HepG2 (cell line): Measurements from ENCODE around the gene DCTN3. TPM values are rescaled to one million over a fixed set of nuclear protein-coding genes. Genes with fewer than 3 reads are reported as not detected.

Experiments
- ATAC-seq: fragments of 200-7000 bp; cut with Tn5 transposase; 3 replicates; pipeline ENCODE4 v1.9.1; 2020; ENCODE audit warnings: mild to moderate bottlenecking, moderate library complexity
- BruUV-seq: library from RNA; stranded (reverse); fragments of 400-500 nt; replicated peaks from 2 replicates; lab custom pipeline; 2021; lab: Mats Ljungman, UMichigan
- CTCF ChIA-PET: fragments of 300-600 bp; formaldehyde crosslinking; extraction: SDS; loops from one replicate; lab custom pipeline; 2021; ENCODE audit warnings: low total read pairs, inconsistent platforms, low intra/inter-chr PET ratio; lab: Yijun Ruan, JAX
- POLR2A ChIA-PET: fragments of 350-600 bp; sonication (Branson Sonifier 250); formaldehyde crosslinking; loops from one replicate; lab custom pipeline; 2020; ENCODE audit warnings: antibody characterized with exemption, inconsistent platforms; lab: Yijun Ruan, JAX
- DNase-seq: peaks from one replicate; pipeline ENCODE4 v3.0.0-alpha.2; 2015; ENCODE audit warnings: low spot score
- FAIRE-seq: peaks from 3 replicates; lab custom pipeline; 2011; peaks lifted over from hg19 to GRCh38; lab: Jason Lieb, UNC
- H2AFZ ChIP-seq: one replicate; pipeline ENCODE4 v1.6.1; 2011; ENCODE audit warnings: low read length, inconsistent platforms
- H3K27ac ChIP-seq: fragments of 300-600 bp; 3 replicates; pipeline ENCODE4 v1.8.0; 2011; ENCODE audit warnings: mixed run types, mild to moderate bottlenecking, mixed read lengths, low read length, inconsistent platforms; ENCODE audit not compliant: insufficient read depth; ENCODE audit errors: extremely low read length
- H3K27me3 ChIP-seq, 2 experiments: fragments of 200-600 bp in 1 of 2; 2 replicates in 1 of 2; 3 replicates in 1 of 2; pipeline versions ENCODE4 v1.6.0 to v1.8.0; 2011; ENCODE audit warnings: low read length in 2 of 2, mild to moderate bottlenecking in 2 of 2, moderate library complexity in 2 of 2, inconsistent platforms in 1 of 2; ENCODE audit not compliant: insufficient read depth in 2 of 2, control insufficient read depth in 1 of 2
- H3K36me3 ChIP-seq, 2 experiments: fragments of 200-600 bp in 1 of 2; replicated peaks in 1 of 2; 2 replicates in 1 of 2; 3 replicates in 1 of 2; pipeline versions ENCODE4 v1.5.1 to v1.8.0; 2011; ENCODE audit warnings: low read length in 2 of 2, inconsistent platforms in 1 of 2; ENCODE audit not compliant: insufficient read depth in 2 of 2, control insufficient read depth in 1 of 2
- H3K4me1 ChIP-seq: 2 replicates; pipeline ENCODE4 v1.5.1; 2012; ENCODE audit warnings: low read length, inconsistent platforms; ENCODE audit not compliant: insufficient read depth
- H3K4me2 ChIP-seq: 2 replicates; pipeline ENCODE4 v1.6.0; 2011; ENCODE audit warnings: low read depth, low read length, inconsistent platforms
- H3K4me3 ChIP-seq, 3 experiments: fragments of 200-600 bp in 1 of 3; sonication (generic), shearing (Covaris generic) in 1 of 3; replicated peaks in 1 of 3; 2 replicates each; pipeline ENCODE4 v1.5.1; 2011 to 2016; ENCODE audit warnings: low read length in 3 of 3, inconsistent platforms in 2 of 3, low read depth in 2 of 3, mild to moderate bottlenecking in 2 of 3, control low read depth in 1 of 3, mixed read lengths in 1 of 3; ENCODE audit not compliant: insufficient read depth in 1 of 3
- H3K79me2 ChIP-seq: one replicate; pipeline ENCODE4 v1.6.1; 2011; ENCODE audit warnings: low read length, inconsistent platforms; ENCODE audit not compliant: insufficient read depth
- H3K9ac ChIP-seq: 2 replicates; pipeline ENCODE4 v1.6.0; 2011; ENCODE audit warnings: mild to moderate bottlenecking, low read depth, low read length, inconsistent platforms; ENCODE audit not compliant: insufficient read depth
- H3K9me3 ChIP-seq: 2 replicates; pipeline ENCODE4 v1.5.1; 2012; ENCODE audit warnings: mild to moderate bottlenecking, low read length
- H4K20me1 ChIP-seq: 2 replicates; pipeline ENCODE4 v1.6.0; 2011; ENCODE audit warnings: inconsistent platforms, mild to moderate bottlenecking, low read length, moderate library complexity; ENCODE audit not compliant: insufficient read depth
- DRAP1 ChIP-seq: IDR thresholded peaks from 2 replicates; pipeline ENCODE4 v1.6.1; 2016; ENCODE audit warnings: missing genetic modification reagents, missing compliant biosample characterization
- FOXA3 ChIP-seq: IDR thresholded peaks from 2 replicates; pipeline ENCODE4 v1.6.1; 2016; ENCODE audit warnings: missing genetic modification reagents, missing compliant biosample characterization
- FOXC1 ChIP-seq: sonication (generic); formaldehyde crosslinking; IDR thresholded peaks from 2 replicates; pipeline ENCODE4 v1.8.0; 2022; ENCODE audit warnings: mild to moderate bottlenecking, missing genetic modification reagents, borderline replicate concordance
- FOXO1 ChIP-seq: sonication (generic); formaldehyde crosslinking; IDR thresholded peaks from 2 replicates; pipeline ENCODE4 v1.4.0; 2020; ENCODE audit warnings: missing genetic modification reagents
- GABPB1 ChIP-seq: IDR thresholded peaks from 2 replicates; pipeline ENCODE4 v1.6.1; 2016; ENCODE audit warnings: mild to moderate bottlenecking, missing genetic modification reagents, moderate library complexity, missing compliant biosample characterization
- NFE2 ChIP-seq: sonication (generic); formaldehyde crosslinking; IDR thresholded peaks from 2 replicates; pipeline ENCODE4 v1.4.0; 2020; ENCODE audit warnings: missing genetic modification reagents
- RAD21 ChIP-seq: fragments of 450-650 bp; formaldehyde crosslinking; IDR thresholded peaks from 2 replicates; pipeline ENCODE4 v1.5.0; 2020; ENCODE audit warnings: mild to moderate bottlenecking
- TIGD3 ChIP-seq: sonication (generic); formaldehyde crosslinking; IDR thresholded peaks from 2 replicates; pipeline ENCODE4 v1.5.1; 2020; ENCODE audit warnings: mild to moderate bottlenecking, missing genetic modification reagents, borderline replicate concordance
- ZFX ChIP-seq: sonication (generic); formaldehyde crosslinking; IDR thresholded peaks from 2 replicates; pipeline ENCODE4 v1.4.0; 2020; ENCODE audit warnings: mild to moderate bottlenecking, low read depth, missing genetic modification reagents, moderate library complexity
- ZNF263 ChIP-seq: sonication (generic); formaldehyde crosslinking; IDR thresholded peaks from 2 replicates; pipeline ENCODE4 v1.4.0; 2020; ENCODE audit warnings: missing genetic modification reagents
- ZNF318 ChIP-seq: sonication (generic); formaldehyde crosslinking; IDR thresholded peaks from 2 replicates; pipeline ENCODE4 v1.4.0; 2020; ENCODE audit warnings: mild to moderate bottlenecking, missing genetic modification reagents
- WGBS: methylation state at CpG from one replicate; pipeline ENCODE4 v1.1.6; 2017; ENCODE audit warnings: low lambda C conversion rate; 5-methylcytosine and 5-hydroxymethylcytosine counted together
- in situ Hi-C: cut with HindIII; loops from 2 replicates; pipeline ENCODE4 v1.10.0; 2017; ENCODE audit warnings: low pct_unique_long_range_greater_than_20kb; ENCODE audit not compliant: extremely low pct_ligation_motif_present
- intact Hi-C: fragments of 100-400 bp; cut with micrococcal nuclease; formaldehyde crosslinking; loops from one replicate; pipeline ENCODE4 v1.10.0; 2022; ENCODE audit not compliant: unreplicated experiment
- polyA plus RNA-seq, 8 experiments: library from polyadenylated mRNA; depleted of rRNA in 3 of 8; stranded (reverse) in 7 of 8; unstranded in 1 of 8; fragments of >200 nt; fragmentation: Illumina TruSeq in 4 of 8; extraction: Trizol in 4 of 8; gene quantifications; 2 replicates each; pipeline versions ENCODE4 v1.2.1 to v1.2.3, GENCODE V29; 2011 to 2016; ENCODE audit warnings: low read depth in 4 of 8, missing spikeins in 1 of 8, mixed read lengths in 1 of 8; ENCODE audit not compliant: insufficient read depth in 1 of 8
- total RNA-seq, 5 experiments: library from RNA; depleted of rRNA; stranded (reverse); fragments of >200 nt; fragmentation: Illumina TruSeq; extraction: Trizol; gene quantifications; 2 replicates each; pipeline ENCODE4 v1.2.3, GENCODE V29; 2016; ENCODE audit warnings: low read depth in 1 of 5
- TF ChIP-seq, protein P1 (sequence below): sonication (generic); formaldehyde crosslinking; IDR thresholded peaks from 2 replicates; pipeline ENCODE4 v1.5.0; 2020; ENCODE audit warnings: missing genetic modification reagents

The DCTN3 gene
- total and polyA plus RNA-seq, 2 of the 13 experiments (the other 11 are each of a cell fraction or from before 2014, with no cell fraction given) = 27.4 to 34.5 TPM

DNA sequence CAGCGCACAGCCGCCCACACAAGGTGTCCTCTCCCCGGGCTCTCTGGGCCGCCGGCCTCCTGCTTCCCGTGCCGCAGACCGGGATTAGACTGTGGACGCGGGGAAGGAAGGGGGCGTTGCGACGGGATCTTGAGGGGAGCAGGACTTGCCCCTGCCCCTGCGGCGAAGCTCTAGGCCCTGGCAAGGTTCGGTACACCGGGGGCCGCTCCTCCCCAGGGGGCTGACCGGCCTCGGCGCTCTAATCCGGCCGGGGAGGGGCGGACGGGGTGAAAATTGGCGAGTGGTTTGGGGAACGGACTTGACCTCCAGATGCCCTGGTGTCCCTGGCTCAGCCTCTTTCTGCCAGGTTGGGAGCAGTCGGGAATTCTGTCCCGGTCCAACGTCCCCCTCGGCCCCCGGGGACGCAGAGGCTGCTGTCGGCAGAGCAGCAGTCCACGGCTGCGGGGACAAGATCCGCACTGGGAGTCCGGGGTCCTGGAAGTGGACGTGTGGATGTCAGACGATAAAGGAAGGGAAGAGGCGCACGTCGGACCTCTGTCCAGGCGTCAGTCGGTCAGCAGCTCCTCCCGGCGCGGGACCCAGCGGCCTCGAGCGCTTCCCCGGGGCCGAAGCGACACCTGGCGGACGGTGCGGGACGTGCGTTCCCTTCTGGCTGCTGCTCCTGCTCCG lies 28.9 kb downstream of the DCTN3 start:
- WGBS = 8% methylated on average over 4 of the region's 60 CpGs
- H3K27me3 ChIP-seq = peaks cover 19 to 78% of the 10 kb centered on the region in 2 experiments
- peak; percentile 47 for DNase-seq
- H4K20me1 ChIP-seq = peaks cover 4% of the 10 kb centered on the region; the same call in 1 of the 2 replicates
- peak overlapping the region in 1 of 3 experiments; percentile 7; a peak in 1 of 6 replicates for H3K4me3 ChIP-seq
- H3K4me2 ChIP-seq = peak overlapping the region; percentile 34
- no peaks in the 10 kb centered on the region for H3K79me2 ChIP-seq
- no peaks in the 10 kb centered on the region for H3K36me3 ChIP-seq
- no peak overlapping the region for H3K27ac ChIP-seq
- CTCF ChIA-PET = interaction anchor here (1.1 to 3.9 kb wide), 6 partner anchors 10 to 187 kb away, joined by 3 to 42 read pairs (median 10); no protein-coding TSS in a partner anchor
- no TSS peak for BruUV-seq
- FAIRE-seq = no peak
- no peaks in the 10 kb centered on the region for H3K9me3 ChIP-seq
- peaks cover 28% of the 10 kb centered on the region; the same call in 1 of the 2 replicates for H3K4me1 ChIP-seq
- peak; percentile 93 for ATAC-seq
- H2AFZ ChIP-seq = no peak overlapping the region
- intact Hi-C loops (loop anchor here (1.0 to 5.0 kb wide), 3 partner anchors 43 to 155 kb away; no protein-coding TSS in a partner anchor), in situ Hi-C loops (loop anchor here (5.0 kb wide), 1 partner anchor 39 kb away; no protein-coding TSS in a partner anchor)
- no peak overlapping the region for H3K9ac ChIP-seq
- POLR2A ChIA-PET = interaction anchor here (1.0 kb wide), 1 partner anchor 187 kb away, joined by 3 read pairs; no protein-coding TSS in a partner anchor
- TF ChIP-seq TIGD3 = no peak
- peak; percentile 54; the same call in 1 of the 2 replicates for TF ChIP-seq GABPB1 (CRISPR knock-in tag)
- no peak for TF ChIP-seq DRAP1 (CRISPR knock-in tag)
- TF ChIP-seq RAD21 = peak; percentile 96
- TF ChIP-seq FOXC1 = 0 out of 2 replicates have a peak, but pooled peaks have one; percentile 58
- TF ChIP-seq, protein P1, sequence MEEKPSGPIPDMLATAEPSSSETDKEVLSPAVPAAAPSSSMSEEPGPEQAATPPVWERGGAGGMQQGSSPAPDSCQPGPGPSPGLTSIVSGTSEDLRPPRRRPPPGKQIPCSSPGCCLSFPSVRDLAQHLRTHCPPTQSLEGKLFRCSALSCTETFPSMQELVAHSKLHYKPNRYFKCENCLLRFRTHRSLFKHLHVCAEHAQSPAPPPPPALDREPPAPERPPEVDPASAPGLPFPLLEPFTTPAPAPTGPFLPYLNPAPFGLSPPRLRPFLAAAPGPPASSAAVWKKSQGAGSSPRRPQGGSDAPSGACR (CRISPR knock-in tag) = no peak
- no peak for TF ChIP-seq FOXO1
- TF ChIP-seq ZFX (CRISPR knock-in tag) = peak; percentile 53
- TF ChIP-seq ZNF318 = no peak
- TF ChIP-seq FOXA3 (CRISPR knock-in tag) = 0 out of 2 replicates have a peak, but pooled peaks have one; percentile 6
- no peak for TF ChIP-seq NFE2 (CRISPR knock-in tag)
- peak; percentile 68; the same call in 1 of the 2 replicates for TF ChIP-seq ZNF263 (CRISPR knock-in tag)
